GM06990 (cell line): ENCODE measurements around the gene CELA2A.
"Not testable (repeated sequence)": the region's sequence is repeated elsewhere in the genome, so short reads cannot be mapped to it uniquely, and the experiment has no call there.

Experiments
- DNase-seq: peaks from one replicate; pipeline ENCODE4 v3.0.0-alpha.2; 2011; ENCODE audit not compliant: insufficient read length; ENCODE audit errors: extremely low read depth
- H3K27me3 ChIP-seq: replicated peaks from 2 replicates; pipeline ENCODE4 v1.6.0; 2011; ENCODE audit warnings: low read length; ENCODE audit not compliant: control insufficient read depth, insufficient read depth
- H3K36me3 ChIP-seq: 2 replicates; pipeline ENCODE4 v1.5.1; 2011; ENCODE audit warnings: low read length; ENCODE audit not compliant: control insufficient read depth, insufficient read depth
- H3K4me3 ChIP-seq: replicated peaks from 2 replicates; pipeline ENCODE4 v1.5.1; 2011; ENCODE audit warnings: low read depth, mild to moderate bottlenecking, control low read depth, low read length
- CTCF ChIP-seq: IDR thresholded peaks from 2 replicates; pipeline ENCODE4 v1.5.1; 2011; ENCODE audit warnings: low read length, control low read depth, mild to moderate bottlenecking, inconsistent platforms; ENCODE audit not compliant: insufficient read depth, poor library complexity, severe bottlenecking

Gene CELA2A

GRCh38 chr1:15476927-15477326, 20.4 kb downstream of the CELA2A start:
- H3K36me3 ChIP-seq, result no peaks in the 10 kb centered on the region
- H3K27me3 ChIP-seq, result no peaks in the 10 kb centered on the region
- TF ChIP-seq CTCF, result no peak
- H3K4me3 ChIP-seq, result no peak overlapping the region
- no peak for DNase-seq

GRCh38 chr1:15477646-15478212, 21.2 kb downstream of the CELA2A start:
- no peak for TF ChIP-seq CTCF
- H3K27me3 ChIP-seq, result no peaks in the 10 kb centered on the region
- no peaks in the 10 kb centered on the region for H3K36me3 ChIP-seq
- DNase-seq, result no peak
- no peak overlapping the region for H3K4me3 ChIP-seq

- Histone ChIP-seq H3K27me3 (no peaks in the 10 kb centered on the region), H3K4me3 (no peak overlapping the region), H3K36me3 (no peaks in the 10 kb centered on the region)
- no peak for DNase-seq
- TF ChIP-seq CTCF, result no peak
Measured at GRCh38 chr1:15479654-15480347, 23.3 kb downstream of the CELA2A start.

GRCh38 chr1:15482455-15482854, 25.9 kb downstream of the CELA2A start:
- H3K4me3 ChIP-seq, H3K27me3 ChIP-seq, DNase-seq, H3K36me3 ChIP-seq: not testable (repeated sequence)

GRCh38 chr1:15482983-15483543, 26.5 kb downstream of the CELA2A start:
- H3K4me3 ChIP-seq, H3K27me3 ChIP-seq, H3K36me3 ChIP-seq, DNase-seq: not testable (repeated sequence)

GRCh38 chr1:15483971-15484370, 27.4 kb downstream of the CELA2A start:
- no peaks in the 10 kb centered on the region for H3K36me3 ChIP-seq
- TF ChIP-seq CTCF, result no peak
- no peaks in the 10 kb centered on the region for H3K27me3 ChIP-seq
- no peak overlapping the region for H3K4me3 ChIP-seq
- DNase-seq, result no peak

- not testable (repeated sequence) for H3K36me3 ChIP-seq, H3K27me3 ChIP-seq, DNase-seq, H3K4me3 ChIP-seq
Measured at GRCh38 chr1:15484443-15484842, 27.9 kb downstream of the CELA2A start.
